Subcutaneous abdominal adipose tissue (tissue), 5 donors: ENCODE data around the gene TMEM212.

Experiments
- H3K27ac ChIP-seq: one replicate; pipeline ENCODE4 v1.7.0; 2013; ENCODE audit warnings: low read depth, mild to moderate bottlenecking, inconsistent platforms, low read length, moderate library complexity
- H3K27me3 ChIP-seq, 5 donors: one replicate each; pipeline ENCODE4 v1.7.0; 2013; ENCODE audit warnings: low read length in 5 of 5, inconsistent platforms in 1 of 5; ENCODE audit not compliant: control insufficient read depth in 5 of 5, insufficient read depth in 4 of 5
- H3K36me3 ChIP-seq, 5 donors: one replicate each; pipeline ENCODE4 v1.7.0; 2013; ENCODE audit warnings: low read length in 5 of 5; ENCODE audit not compliant: control insufficient read depth in 5 of 5, insufficient read depth in 5 of 5
- H3K4me1 ChIP-seq, 5 donors: one replicate each; pipeline ENCODE4 v1.7.0; 2013; ENCODE audit warnings: low read length in 5 of 5, mild to moderate bottlenecking in 3 of 5, moderate library complexity in 1 of 5; ENCODE audit not compliant: control insufficient read depth in 5 of 5, insufficient read depth in 5 of 5
- H3K4me3 ChIP-seq, 5 donors: one replicate each; pipeline ENCODE4 v1.7.0; 2013; ENCODE audit warnings: low read length in 5 of 5, low read depth in 1 of 5
- H3K9ac ChIP-seq, 5 donors: one replicate each; pipeline ENCODE4 v1.7.0; 2013; ENCODE audit warnings: low read length in 5 of 5, mild to moderate bottlenecking in 4 of 5, moderate library complexity in 3 of 5
- H3K9me3 ChIP-seq, 5 donors: one replicate each; pipeline ENCODE4 v1.7.0; 2013; ENCODE audit warnings: low read length in 5 of 5; ENCODE audit not compliant: control insufficient read depth in 5 of 5
- donor health status: healthy.
- donor health status: healthy.
- donor health status: healthy.
- donor health status: healthy.
- donor health status: healthy.

Gene TMEM212

GRCh38 chr3:171824116-171824515 lies 19.0 kb upstream of the TMEM212 start:
- H3K27ac ChIP-seq, result peak overlapping the region; percentile 86

DNA sequence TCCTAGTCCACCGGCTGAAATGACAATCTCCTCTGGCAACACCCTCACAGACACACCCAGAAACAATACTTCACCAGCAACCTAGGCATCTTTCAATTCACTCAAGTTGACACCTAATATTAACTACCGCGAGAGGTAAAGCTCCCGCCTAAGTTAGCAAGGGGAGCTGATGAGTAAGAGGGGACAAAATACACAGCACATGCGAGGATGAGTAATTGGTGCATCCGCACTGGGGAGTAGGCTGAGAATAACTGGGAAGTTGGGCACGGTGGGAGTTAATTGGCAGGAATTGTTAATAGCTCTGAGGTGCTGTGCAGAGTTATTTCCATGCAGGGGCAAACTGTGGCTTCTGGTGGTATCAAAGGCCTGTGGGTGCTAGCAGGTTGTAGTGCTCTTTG lies 18.3 kb upstream of the TMEM212 start:
- H3K4me1 ChIP-seq, result peaks cover 13 to 29% (median 25%) of the 10 kb centered on the region in 5 donors
- H3K9ac ChIP-seq, result peak overlapping the region in 4 of 5 donors; percentile 21 to 50 (median 48)
- H3K4me3 ChIP-seq, result no peak overlapping the region
- H3K36me3 ChIP-seq, result no peaks in the 10 kb centered on the region
- H3K9me3 ChIP-seq, result no peaks in the 10 kb centered on the region
- peak overlapping the region; percentile 86 for H3K27ac ChIP-seq
- H3K27me3 ChIP-seq, result no peaks in the 10 kb centered on the region

More at GRCh38 chr3:171824116-171824515, 19.0 kb upstream of the TMEM212 start:
- Histone ChIP-seq H3K4me1 (peaks cover 12 to 22% (median 19%) of the 10 kb centered on the region in 5 donors), H3K9me3 (no peaks in the 10 kb centered on the region), H3K9ac (no peak overlapping the region), H3K4me3 (no peak overlapping the region), H3K36me3 (no peaks in the 10 kb centered on the region), H3K27me3 (no peaks in the 10 kb centered on the region)

DNA sequence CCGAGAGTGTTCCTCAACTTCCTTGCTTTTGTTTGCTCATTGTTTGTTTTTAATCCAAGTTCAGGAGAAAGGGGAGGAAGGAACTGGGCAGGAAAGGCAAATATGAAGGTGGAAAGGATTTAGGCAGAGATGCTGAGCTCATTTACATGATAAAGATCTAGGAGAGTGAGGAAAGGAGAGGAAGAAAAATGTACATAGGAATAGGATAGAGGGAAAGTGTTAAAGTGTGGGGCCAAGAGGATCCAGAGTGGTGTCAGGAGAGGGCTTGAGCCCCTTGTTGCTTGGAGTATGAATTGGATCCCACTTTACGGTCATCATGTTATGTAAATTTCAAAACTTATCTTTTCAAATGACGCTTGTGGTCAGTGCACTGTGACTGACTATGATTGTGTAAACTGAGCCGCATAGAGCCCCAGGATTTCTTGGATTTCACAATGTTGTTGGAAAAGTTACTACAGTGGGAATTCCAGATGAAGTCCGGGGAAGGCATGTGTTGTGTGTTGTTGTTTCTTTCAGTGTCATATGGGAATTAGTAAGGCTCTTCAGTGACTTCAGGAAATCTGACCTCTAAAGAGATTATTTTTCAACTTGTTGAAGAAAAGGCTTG lies 17.8 kb upstream of the TMEM212 start:
- Histone ChIP-seq H3K4me3 (no peak overlapping the region), H3K9me3 (no peaks in the 10 kb centered on the region), H3K27ac (peak overlapping the region; percentile 86), H3K9ac (peak overlapping the region in 4 of 5 donors; percentile 21 to 50 (median 48)), H3K36me3 (no peaks in the 10 kb centered on the region), H3K4me1 (peaks cover 16 to 34% (median 30%) of the 10 kb centered on the region in 5 donors), H3K27me3 (no peaks in the 10 kb centered on the region)

- Histone ChIP-seq H3K27ac (no peak overlapping the region), H3K36me3 (no peaks in the 10 kb centered on the region)
These were observed 15.8 kb upstream of the TMEM212 start for GRCh38 chr3:171827385-171827784.

DNA sequence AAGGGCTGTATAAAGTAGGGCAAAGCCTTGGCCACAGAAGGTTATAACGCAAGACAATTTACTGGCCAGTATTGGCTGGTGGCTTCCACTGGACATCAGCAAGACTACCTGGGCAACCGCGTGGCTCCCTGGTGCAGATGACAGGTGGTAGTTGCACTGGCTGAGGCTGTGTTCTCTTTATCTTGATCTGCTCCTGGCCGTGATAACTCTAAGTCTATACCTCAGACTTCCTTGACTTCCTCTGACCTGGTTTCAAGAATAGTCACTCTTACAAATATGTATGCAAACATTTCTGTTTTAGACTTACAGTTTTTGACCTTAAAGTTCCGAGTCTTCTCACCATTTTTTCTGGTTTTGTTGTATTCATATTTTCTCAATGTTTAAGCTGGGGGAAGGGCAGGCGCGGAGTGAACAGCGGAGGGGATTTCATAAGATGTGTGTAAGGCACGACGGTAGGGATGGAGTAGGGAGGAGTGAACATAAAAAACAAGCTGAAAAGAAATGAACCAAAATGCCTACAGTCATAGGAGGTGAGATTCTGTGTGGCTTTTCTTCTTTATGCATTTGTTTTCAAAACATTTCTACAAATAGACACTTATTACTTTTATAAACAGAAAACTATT lies 15.2 kb upstream of the TMEM212 start:
- Histone ChIP-seq H3K36me3 (no peaks in the 10 kb centered on the region), H3K9me3 (no peaks in the 10 kb centered on the region), H3K27me3 (no peaks in the 10 kb centered on the region), H3K4me1 (peaks cover 16 to 51% (median 42%) of the 10 kb centered on the region in 5 donors), H3K9ac (no peak overlapping the region), H3K27ac (no peak overlapping the region), H3K4me3 (no peak overlapping the region)

More at GRCh38 chr3:171827385-171827784, 15.8 kb upstream of the TMEM212 start:
- Histone ChIP-seq H3K9ac (no peak overlapping the region), H3K4me3 (no peak overlapping the region), H3K27me3 (no peaks in the 10 kb centered on the region), H3K9me3 (no peaks in the 10 kb centered on the region), H3K4me1 (peaks cover 16 to 46% (median 41%) of the 10 kb centered on the region in 5 donors)

DNA sequence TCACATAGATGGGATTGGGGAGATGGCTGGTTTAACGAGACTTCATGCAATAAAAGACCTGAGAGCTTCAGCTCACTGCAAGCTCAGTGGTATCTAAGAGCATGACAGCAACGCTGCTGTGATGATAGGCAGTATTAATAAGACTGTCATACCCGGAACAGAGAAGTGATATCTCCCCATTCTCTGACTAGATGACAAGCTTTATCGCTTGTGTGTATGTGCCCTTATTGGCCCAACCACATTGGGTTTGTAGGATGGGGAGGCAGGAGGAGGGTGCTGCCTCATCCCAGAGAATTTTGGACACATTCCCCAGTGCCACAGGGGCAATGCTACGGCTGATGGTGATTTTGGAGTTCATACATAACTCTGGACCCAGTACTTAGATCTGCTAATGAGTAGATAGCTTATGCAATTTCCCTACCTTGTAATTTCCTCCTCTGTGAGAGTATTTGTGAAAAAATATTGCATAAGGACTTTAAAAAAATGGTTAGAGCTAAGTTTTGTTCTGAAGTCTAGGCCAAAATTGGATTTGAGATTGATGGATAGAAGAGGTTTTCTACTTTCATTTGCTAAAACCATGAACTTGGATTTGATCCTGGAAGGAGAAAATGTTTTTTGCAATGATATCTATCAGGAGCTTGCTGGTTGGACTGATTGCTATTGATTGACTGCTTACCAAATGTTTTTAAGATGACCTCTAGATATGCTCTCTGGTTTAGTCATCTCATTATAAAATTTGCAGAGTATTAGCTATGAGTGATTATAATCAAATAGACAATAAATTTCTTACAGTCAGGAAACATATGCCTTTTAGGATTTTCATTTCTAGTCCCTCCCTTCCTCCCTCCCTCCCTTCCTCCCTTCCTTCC lies 14.0 kb upstream of the TMEM212 start:
- Histone ChIP-seq H3K4me3 (no peak overlapping the region), H3K9me3 (no peaks in the 10 kb centered on the region), H3K4me1 (peaks cover 21 to 58% (median 49%) of the 10 kb centered on the region in 5 donors), H3K36me3 (no peaks in the 10 kb centered on the region), H3K9ac (no peak overlapping the region), H3K27me3 (no peaks in the 10 kb centered on the region), H3K27ac (peak overlapping the region; percentile 59)

- no peak overlapping the region for H3K4me3 ChIP-seq
- H3K27me3 ChIP-seq, result no peaks in the 10 kb centered on the region
- peaks cover 16 to 56% (median 47%) of the 10 kb centered on the region in 5 donors for H3K4me1 ChIP-seq
- H3K9me3 ChIP-seq, result no peaks in the 10 kb centered on the region
- peak overlapping the region in 1 of 5 donors; percentile 64 for H3K9ac ChIP-seq
- H3K27ac ChIP-seq, result peak overlapping the region; percentile 59
- no peaks in the 10 kb centered on the region for H3K36me3 ChIP-seq
These were observed 13.2 kb upstream of the TMEM212 start for GRCh38 chr3:171829841-171830517.

- Histone ChIP-seq H3K4me3 (no peak overlapping the region), H3K9me3 (no peaks in the 10 kb centered on the region), H3K4me1 (peaks cover 12 to 52% (median 42%) of the 10 kb centered on the region in 5 donors), H3K9ac (no peak overlapping the region), H3K27ac (peak overlapping the region; percentile 59), H3K27me3 (no peaks in the 10 kb centered on the region), H3K36me3 (no peaks in the 10 kb centered on the region)
These were observed 12.7 kb upstream of the TMEM212 start for GRCh38 chr3:171830518-171830875.

- Histone ChIP-seq H3K9ac (peak overlapping the region in 1 of 5 donors; percentile 38), H3K27ac (peak overlapping the region; percentile 61), H3K4me1 (peaks cover 11 to 51% (median 43%) of the 10 kb centered on the region in 5 donors), H3K27me3 (no peaks in the 10 kb centered on the region), H3K36me3 (no peaks in the 10 kb centered on the region), H3K4me3 (no peak overlapping the region), H3K9me3 (no peaks in the 10 kb centered on the region)
These were observed 11.2 kb upstream of the TMEM212 start for GRCh38 chr3:171831936-171832335.
